Hepatocyte (in vitro differentiated cells): ENCODE data around the gene DMD.

Experiments
- CTCF ChIP-seq: fragments of 200-600 bp; sonication (generic); IDR thresholded peaks from 2 replicates; pipeline ENCODE4 v1.5.1; 2016; ENCODE audit warnings: antibody characterized with exemption, mild to moderate bottlenecking; ENCODE audit not compliant: poor library complexity
- EZH2 ChIP-seq: fragments of 200-600 bp; sonication (generic); IDR thresholded peaks from 2 replicates; pipeline ENCODE4 v1.6.1; 2016; ENCODE audit warnings: antibody characterized with exemption, mild to moderate bottlenecking, borderline replicate concordance
- EZH2phosphoT487 ChIP-seq: fragments of 200-600 bp; sonication (generic); IDR thresholded peaks from one replicate; pipeline ENCODE4 v1.6.1; 2018; ENCODE audit warnings: antibody characterized with exemption, mild to moderate bottlenecking, low read depth, moderate library complexity; ENCODE audit not compliant: unreplicated experiment, severe bottlenecking

- TF ChIP-seq CTCF, result no peak
- TF ChIP-seq EZH2phosphoT487, result no peak
- no peak for TF ChIP-seq EZH2
These were observed 1791.0 kb downstream of the DMD start for GRCh38 chrX:31420302-31420701.
